ENCODE data around the gene DAAM1. TPM values are rescaled to one million over a fixed set of nuclear protein-coding genes. Genes with fewer than 3 reads are reported as not detected.

DAAM1 gene
- total and polyA plus RNA-seq, 8 donors, result 6.2 to 26.7 (median 16.0) TPM

GRCh38 chr14:59398841-59399240 is 210.4 kb downstream of the DAAM1 start:
- intact Hi-C loops (cut with DNase I), result no loop called here
- no peaks in the 10 kb centered on the region for H3K4me1 ChIP-seq
- no peaks in the 10 kb centered on the region for H3K9me3 ChIP-seq
- 65 to 73% methylated on average over 1 of the region's 1 CpG for WGBS, 2 donors
- no peaks in the 10 kb centered on the region for H3K36me3 ChIP-seq
- ATAC-seq, result no peak
- H3K27ac ChIP-seq, result no peak overlapping the region
- no peak for DNase-seq
- no peaks in the 10 kb centered on the region for H3K27me3 ChIP-seq
- no peak for FAIRE-seq
- TF ChIP-seq, protein P1, sequence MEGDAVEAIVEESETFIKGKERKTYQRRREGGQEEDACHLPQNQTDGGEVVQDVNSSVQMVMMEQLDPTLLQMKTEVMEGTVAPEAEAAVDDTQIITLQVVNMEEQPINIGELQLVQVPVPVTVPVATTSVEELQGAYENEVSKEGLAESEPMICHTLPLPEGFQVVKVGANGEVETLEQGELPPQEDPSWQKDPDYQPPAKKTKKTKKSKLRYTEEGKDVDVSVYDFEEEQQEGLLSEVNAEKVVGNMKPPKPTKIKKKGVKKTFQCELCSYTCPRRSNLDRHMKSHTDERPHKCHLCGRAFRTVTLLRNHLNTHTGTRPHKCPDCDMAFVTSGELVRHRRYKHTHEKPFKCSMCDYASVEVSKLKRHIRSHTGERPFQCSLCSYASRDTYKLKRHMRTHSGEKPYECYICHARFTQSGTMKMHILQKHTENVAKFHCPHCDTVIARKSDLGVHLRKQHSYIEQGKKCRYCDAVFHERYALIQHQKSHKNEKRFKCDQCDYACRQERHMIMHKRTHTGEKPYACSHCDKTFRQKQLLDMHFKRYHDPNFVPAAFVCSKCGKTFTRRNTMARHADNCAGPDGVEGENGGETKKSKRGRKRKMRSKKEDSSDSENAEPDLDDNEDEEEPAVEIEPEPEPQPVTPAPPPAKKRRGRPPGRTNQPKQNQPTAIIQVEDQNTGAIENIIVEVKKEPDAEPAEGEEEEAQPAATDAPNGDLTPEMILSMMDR (IDR thresholded peaks at IDR 0.05), result no peak
- H3K4me3 ChIP-seq, result no peak overlapping the region

DNA sequence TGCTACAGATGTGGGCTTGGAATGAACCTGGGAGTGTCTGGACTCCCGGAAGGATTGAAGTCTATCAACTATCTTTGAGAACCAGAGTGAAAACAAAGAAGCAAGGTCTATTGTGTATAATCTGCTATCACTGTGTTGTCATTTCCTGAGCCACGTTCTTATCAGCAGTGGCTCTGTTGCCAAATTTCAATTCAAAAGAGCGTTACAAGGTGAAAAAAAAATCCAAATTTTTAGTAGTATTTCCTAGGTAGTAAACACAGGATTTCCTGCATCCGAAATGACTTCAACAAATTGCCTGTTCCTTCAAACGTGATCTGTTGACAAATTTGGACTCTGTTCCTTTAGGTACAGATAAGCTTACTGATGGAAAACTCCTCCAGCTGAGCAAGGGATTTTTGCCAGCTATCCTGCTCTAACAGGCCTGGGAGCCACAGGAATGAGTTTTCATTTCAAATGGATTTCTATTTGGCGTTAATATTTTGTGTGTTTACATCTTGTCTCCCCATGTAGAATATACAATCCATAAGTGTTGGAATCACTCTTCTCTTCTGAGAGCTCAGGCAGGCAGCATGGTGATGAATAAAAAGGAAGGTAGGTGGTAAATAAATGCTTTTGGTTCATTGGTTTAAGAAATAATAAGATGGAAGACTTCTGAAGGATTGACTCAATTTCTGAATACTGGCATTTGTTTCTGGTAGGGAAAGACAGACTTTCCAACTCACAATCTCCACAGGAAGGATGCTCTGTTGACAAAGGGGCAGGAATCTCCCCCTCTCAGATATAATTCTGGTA is 218.2 kb downstream of the DAAM1 start:
- no peak overlapping the region for H3K4me3 ChIP-seq
- intact Hi-C loops (cut with DNase I), result no loop called here
- no peak for DNase-seq
- H3K9me3 ChIP-seq, result no peaks in the 10 kb centered on the region
- H3K27ac ChIP-seq, result peak overlapping the region in 1 of 4 donors; percentile 19
- ATAC-seq, result peak in 1 of 4 donors; percentile 40
- no peaks in the 10 kb centered on the region for H3K36me3 ChIP-seq
- H3K4me1 ChIP-seq, result no peaks in the 10 kb centered on the region
- TF ChIP-seq, protein P1 (IDR thresholded peaks at IDR 0.05), result no peak
- 11 to 20% methylated on average over 6 of the region's 6 CpGs for WGBS, 2 donors
- no peak for FAIRE-seq
- H3K27me3 ChIP-seq, result no peaks in the 10 kb centered on the region

- no peaks in the 10 kb centered on the region for H3K9me3 ChIP-seq
- 76 to 90% methylated on average over 4 of the region's 4 CpGs for WGBS, 2 donors
- H3K4me1 ChIP-seq, result no peaks in the 10 kb centered on the region
- intact Hi-C loops (cut with DNase I), result no loop called here
- no peak overlapping the region for H3K4me3 ChIP-seq
- H3K27ac ChIP-seq, result no peak overlapping the region
- FAIRE-seq, result no peak
- no peaks in the 10 kb centered on the region for H3K36me3 ChIP-seq
- TF ChIP-seq, protein P1 (IDR thresholded peaks at IDR 0.05), result no peak
- no peaks in the 10 kb centered on the region for H3K27me3 ChIP-seq
- DNase-seq, result no peak
- peak in 2 of 4 donors; percentile 21 to 65 for ATAC-seq
These were observed 219.0 kb downstream of the DAAM1 start for GRCh38 chr14:59407246-59408010.

- no peak for DNase-seq
- intact Hi-C loops (cut with DNase I), result no loop called here
- ATAC-seq, result no peak
These were observed 227.6 kb downstream of the DAAM1 start for GRCh38 chr14:59415836-59416602.

More at GRCh38 chr14:59415836-59416602, 227.6 kb downstream of the DAAM1 start:
- FAIRE-seq, result no peak
- Histone ChIP-seq H3K36me3 (no peaks in the 10 kb centered on the region), H3K9me3 (no peaks in the 10 kb centered on the region), H3K27ac (no peak overlapping the region), H3K4me1 (no peaks in the 10 kb centered on the region), H3K27me3 (no peaks in the 10 kb centered on the region), H3K4me3 (no peak overlapping the region)
- WGBS, 2 donors, result 73 to 85% methylated on average over 5 of the region's 5 CpGs
- TF ChIP-seq, protein P1 (IDR thresholded peaks at IDR 0.05), result no peak
